AG20443 (cell line): ENCODE data around the gene BRI3.

ENCODE experiments used
- DNase-seq: peaks from one replicate; pipeline ENCODE4 v3.0.0; 2012; ENCODE audit warnings: low spot score, mixed read lengths

Gene BRI3

GRCh38 chr7:98286701-98287485 is 5.4 kb downstream of the BRI3 start:
- no peak for DNase-seq

GRCh38 chr7:98287486-98287959 is 6.0 kb downstream of the BRI3 start:
- no peak for DNase-seq

DNA sequence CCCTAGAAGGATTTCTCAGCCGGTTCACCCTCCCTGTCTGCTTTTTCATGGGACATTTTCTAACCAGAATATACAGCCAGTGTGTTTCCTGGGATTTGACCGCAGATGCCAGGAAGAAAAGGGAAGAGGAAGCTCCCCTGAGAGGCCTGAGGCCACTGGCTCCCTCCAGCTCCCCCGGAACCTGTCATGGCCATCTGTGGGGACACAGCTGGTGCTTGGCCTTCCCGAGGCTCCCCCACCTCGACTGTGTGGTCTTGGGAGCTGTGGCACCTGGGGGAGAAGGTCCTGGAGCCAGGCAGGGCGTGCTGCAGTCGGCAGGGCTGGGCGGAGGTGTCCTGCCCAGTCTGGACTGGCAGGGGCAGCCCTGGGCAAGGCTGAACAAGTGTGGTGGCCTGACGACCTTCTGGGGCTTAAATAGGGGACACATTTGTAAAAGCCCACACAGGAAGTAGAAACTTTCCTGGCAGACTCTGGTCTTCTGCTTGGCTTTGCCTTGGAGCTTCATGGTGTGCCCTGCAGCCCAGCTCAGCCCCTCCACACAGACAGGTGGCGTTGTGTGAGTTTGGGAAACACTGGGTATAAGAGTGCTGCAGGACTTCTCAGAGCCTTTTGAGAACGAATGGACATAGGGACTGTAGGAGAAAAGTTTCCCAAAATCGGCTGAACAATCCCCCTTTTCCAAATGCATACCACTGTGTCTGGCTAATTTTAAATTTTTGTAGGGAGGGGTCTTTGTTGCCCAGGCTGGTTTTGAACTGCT is 6.8 kb downstream of the BRI3 start:
- DNase-seq = no peak

DNA sequence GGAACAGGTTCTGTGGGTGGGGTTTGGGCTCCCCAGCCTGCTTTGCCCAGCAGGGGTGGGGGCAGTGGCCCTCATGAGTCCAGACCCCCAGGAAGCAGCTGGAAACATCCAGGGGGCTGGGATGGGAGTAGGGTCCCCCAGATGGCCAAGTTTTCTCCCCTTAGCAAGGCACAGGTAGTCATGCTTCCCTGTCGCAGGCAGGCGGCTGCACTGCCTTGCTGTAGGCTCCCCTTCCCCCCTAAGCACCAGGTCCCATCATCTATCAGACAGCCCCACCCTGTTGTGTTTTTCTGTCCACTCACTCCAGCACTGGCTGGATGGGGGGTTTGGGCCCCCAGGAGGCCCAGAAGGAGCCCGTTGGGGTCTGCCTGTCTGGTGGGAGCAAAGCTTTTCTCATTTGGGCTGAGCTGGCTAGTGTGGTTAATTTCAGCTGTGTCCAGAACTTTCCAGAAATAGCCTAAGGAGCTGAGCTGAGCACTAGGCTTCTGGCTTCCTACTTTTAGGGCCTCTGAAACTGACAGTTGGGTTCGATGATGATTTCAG is 7.9 kb downstream of the BRI3 start:
- no peak for DNase-seq

DNA sequence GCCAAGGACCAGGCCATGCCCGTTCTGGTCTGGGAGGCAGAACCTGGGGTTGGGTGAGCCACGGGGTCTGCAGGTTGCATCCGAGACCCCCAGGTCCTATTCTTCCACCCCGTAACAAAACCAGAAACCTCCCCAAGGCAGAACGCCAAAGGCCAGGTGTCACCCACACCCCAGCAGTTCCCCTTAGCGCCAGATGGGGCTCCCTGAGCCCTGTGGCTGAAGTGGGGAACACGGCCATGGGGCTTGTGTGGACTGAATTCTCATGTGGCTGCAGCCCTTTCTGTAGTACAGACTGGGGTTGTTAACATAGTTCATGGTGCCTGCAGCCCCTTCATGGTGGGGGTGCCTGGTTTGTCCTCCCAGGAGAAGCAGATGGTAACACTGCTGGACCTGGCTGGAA is 10.2 kb downstream of the BRI3 start:
- DNase-seq = no peak

GRCh38 chr7:98293265-98293664 is 11.8 kb downstream of the BRI3 start:
- no peak for DNase-seq

DNA sequence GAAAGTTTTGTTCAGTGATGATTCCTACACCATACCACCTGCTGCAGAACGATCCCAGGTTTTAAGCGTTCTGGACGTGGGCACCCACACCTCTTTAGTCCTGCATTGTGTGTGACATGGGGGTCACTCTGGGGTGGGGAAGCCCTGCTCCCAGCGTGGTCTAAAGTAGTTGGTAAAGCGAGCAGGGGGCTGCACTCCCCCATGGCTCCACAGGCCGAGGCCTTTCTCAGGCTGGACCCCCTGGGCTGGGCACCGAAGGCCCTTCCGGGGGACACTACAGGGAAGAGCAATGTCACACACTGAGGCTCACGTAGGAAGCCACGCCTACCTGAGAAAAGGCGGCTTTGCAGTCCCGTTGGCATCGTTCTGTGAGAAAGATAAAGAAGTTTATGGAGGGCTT is 12.3 kb downstream of the BRI3 start:
- DNase-seq = no peak

GRCh38 chr7:98294326-98294725 is 12.8 kb downstream of the BRI3 start:
- DNase-seq = no peak

GRCh38 chr7:98294798-98295382 is 13.4 kb downstream of the BRI3 start:
- peak; percentile 69 for DNase-seq

- DNase-seq = no peak
Measured at GRCh38 chr7:98295467-98296192, 14.1 kb downstream of the BRI3 start.

GRCh38 chr7:98296833-98297232 is 15.3 kb downstream of the BRI3 start:
- no peak for DNase-seq

GRCh38 chr7:98297626-98298286 is 16.3 kb downstream of the BRI3 start:
- DNase-seq = no peak

DNA sequence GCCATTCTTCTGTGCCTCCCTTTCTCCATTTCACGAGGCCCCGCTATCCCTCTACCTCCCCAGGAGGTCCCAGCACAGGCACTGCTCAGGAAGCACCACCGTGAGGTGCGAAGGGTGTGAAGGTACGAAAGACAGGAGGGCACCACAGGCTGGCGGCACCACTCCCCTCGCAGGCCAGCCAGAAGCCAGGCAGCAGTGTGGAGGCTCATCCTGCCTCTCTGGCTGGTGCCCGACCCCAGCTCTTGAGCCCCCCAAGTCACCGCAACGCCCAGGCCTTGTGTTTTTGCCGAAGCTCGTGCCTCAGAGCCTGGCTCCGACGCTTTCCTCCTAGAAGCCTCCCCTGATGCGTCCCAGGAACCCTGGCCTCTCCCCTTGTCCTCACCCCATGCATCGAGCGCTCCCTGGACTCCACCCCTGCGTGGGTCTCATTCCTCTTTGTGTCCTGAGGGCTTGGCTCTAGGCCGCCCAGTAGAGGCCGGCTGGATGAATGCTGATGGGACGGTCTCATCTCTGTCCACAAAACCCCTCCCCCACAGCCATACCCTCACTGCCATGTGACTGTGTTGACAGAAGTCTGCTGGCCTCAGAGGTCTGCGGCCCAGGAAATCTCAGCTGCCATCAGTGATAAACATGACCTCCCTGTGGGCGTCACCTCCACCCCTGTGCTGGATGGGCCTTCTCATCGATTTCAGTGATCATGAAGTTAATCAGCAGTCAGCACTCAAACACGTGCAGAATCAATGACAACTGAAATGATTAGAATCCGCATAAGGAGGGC is 19.3 kb downstream of the BRI3 start:
- DNase-seq = no peak

DNA sequence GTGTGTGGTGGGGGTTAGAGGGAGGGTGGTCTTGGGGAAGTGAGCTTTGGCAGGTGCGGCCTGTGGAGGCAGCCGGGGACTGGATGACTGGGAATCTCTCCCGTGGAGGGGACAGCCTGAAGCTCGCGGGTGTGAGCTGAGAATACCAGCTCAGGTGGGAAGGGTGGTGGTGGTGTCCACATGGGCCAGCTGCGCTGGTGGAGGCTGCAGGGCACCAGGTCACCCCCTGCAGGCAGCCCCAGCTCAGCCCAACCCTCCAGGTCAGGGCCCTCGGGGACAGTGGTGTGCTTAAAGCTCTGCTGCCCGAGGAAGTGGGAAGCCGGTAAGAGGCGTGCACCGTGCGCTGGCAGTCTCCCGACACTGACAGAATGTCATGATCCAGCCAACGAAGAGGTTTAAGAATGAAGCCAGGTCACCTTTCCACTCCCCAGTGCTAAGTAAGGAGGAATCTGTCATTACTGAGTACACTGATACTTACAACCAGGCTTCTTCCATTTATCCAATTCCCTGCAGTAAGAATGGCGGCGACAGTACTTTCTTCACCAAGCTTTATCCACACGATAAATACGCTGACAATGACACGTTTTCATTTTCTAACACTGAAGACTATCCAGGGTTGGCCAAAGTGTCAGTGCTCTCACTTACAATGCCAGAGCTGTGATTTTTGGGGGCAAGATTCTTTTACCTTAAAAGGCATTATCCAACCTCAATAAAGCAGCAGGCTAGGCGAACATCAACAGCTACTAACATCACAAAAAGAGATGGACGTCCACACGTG is 20.4 kb downstream of the BRI3 start:
- DNase-seq = no peak

- no peak for DNase-seq
Measured at GRCh38 chr7:98303176-98303865, 21.8 kb downstream of the BRI3 start.

- no peak for DNase-seq
Measured at GRCh38 chr7:98303906-98304305, 22.4 kb downstream of the BRI3 start.

DNA sequence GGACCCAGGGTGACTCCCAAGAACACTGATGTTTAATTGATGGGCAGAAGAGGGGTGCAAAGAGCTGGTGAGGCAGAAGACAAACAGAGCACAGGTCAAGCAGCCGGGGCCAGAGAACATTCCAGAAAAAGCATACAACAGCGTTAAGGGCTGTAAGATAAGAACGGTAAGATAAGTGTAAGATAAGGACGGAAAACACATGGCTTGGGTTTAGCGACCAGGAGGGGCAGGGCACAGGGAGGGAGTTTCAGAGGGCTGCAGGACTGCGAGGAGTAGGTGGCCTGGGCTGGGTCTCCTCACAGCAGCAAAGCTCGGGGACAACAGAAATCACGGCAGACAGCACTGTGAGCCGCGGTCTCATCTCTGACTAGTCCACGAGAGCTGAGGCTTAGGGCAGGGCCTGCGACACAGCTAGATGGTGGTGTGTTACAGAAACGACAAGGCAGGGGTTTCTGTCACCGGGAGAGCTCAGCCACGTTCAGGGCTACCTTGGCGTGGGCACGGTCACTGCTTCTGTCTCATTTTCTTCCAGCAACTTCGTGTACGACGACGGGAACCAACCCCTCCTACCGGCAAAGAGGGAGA is 24.6 kb downstream of the BRI3 start:
- no peak for DNase-seq

DNA sequence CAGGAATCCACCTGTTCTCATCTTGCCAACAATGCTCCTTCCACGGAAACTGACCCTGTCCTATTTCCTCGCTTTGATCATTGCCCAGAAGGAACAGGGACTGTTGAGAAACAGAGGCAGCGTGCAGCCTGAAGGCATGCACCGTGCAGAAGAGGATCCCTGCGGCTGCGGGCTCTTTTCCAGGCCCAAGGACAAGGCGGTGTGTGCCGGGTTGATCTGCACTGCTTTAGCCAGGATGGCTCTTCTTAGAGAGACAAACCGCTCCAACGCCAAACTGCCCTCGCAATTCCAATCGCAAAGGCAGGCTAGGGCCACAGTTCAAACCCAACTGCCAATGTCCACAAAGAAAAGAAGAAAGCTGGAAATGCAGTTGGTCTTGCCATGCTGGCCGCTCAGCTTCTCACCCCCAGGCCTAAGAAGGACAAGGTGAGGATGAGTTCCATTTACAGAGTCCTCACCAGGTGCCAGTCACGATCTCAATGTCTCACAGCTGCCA is 26.5 kb downstream of the BRI3 start:
- no peak for DNase-seq

DNA sequence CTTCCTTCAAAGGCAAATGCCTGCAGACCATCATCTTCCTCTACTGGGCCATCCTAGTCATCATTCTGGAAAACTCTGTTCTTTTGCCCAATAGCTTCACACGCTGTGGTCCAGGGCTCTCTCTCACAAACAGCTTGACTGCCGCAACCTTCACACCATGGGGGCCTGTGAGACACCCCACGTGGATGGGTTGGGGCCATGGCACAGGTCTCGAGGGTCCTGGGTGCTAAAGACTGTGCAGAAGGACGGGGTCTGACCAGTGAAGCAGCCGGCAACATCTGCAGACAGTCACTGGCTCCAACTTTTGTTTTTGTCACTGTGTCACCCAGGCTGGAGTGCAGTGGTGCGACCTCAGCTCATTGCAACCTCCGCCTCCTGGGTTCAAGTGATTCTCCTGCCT is 28.1 kb downstream of the BRI3 start:
- no peak for DNase-seq
